Left ventricle myocardium inferior (tissue), 1 donor: ENCODE measurements around the gene DHX15. TPM values are rescaled to one million over a fixed set of nuclear protein-coding genes. Genes with fewer than 3 reads are reported as not detected.

Experiments
- DNase-seq: peaks from one replicate; pipeline ENCODE4 v3.0.0-alpha.2; 2020
- H3K27ac ChIP-seq: fragments of 200-600 bp; replicated peaks from 2 replicates; pipeline ENCODE4 v1.8.0; 2021
- H3K27me3 ChIP-seq: fragments of 200-600 bp; 2 replicates; pipeline ENCODE4 v1.8.0; 2021; ENCODE audit warnings: low read depth
- H3K36me3 ChIP-seq: fragments of 200-600 bp; 2 replicates; pipeline ENCODE4 v1.8.0; 2021
- H3K4me1 ChIP-seq: fragments of 200-600 bp; 2 replicates; pipeline ENCODE4 v1.8.0; 2021
- H3K4me3 ChIP-seq: fragments of 200-600 bp; 2 replicates; pipeline ENCODE4 v1.8.0; 2021; ENCODE audit warnings: mild to moderate bottlenecking, moderate library complexity
- H3K9me3 ChIP-seq: fragments of 200-600 bp; replicated peaks from 2 replicates; pipeline ENCODE4 v1.8.0; 2021
- intact Hi-C: fragments of 100-400 bp; cut with micrococcal nuclease; formaldehyde crosslinking; loops from one replicate; pipeline ENCODE4 v1.11.0; 2022
- microRNA-seq: library from miRNA; unstranded; fragments of <30 nt; microRNA quantifications from one replicate; pipeline ENCODE4 v1.2.0, GENCODE V29; 2020
- total RNA-seq: library from RNA; stranded (reverse); fragmentation: NEBNext Ultra II Directional; extraction: Animal tissue kit (Norgen Biotek cat#: 25700); gene quantifications from one replicate; pipeline ENCODE4 v1.2.1, GENCODE V29; 2021
- TF ChIP-seq, protein P1 (sequence below): fragments of 200-600 bp; IDR thresholded peaks from 2 replicates; pipeline ENCODE4 v1.8.0; 2021; ENCODE audit warnings: antibody characterized with exemption, mild to moderate bottlenecking, borderline replicate concordance
- donor health status: DM: no; HTN: yes; CAD: no; lungs with severe emphysema.

The DHX15 gene
- total RNA-seq, 1 donor from 2014 or later, result 50.7 TPM

GRCh38 chr4:24495388-24495787 is 89.0 kb downstream of the DHX15 start:
- no peak overlapping the region for H3K27ac ChIP-seq
- TF ChIP-seq, protein P1, sequence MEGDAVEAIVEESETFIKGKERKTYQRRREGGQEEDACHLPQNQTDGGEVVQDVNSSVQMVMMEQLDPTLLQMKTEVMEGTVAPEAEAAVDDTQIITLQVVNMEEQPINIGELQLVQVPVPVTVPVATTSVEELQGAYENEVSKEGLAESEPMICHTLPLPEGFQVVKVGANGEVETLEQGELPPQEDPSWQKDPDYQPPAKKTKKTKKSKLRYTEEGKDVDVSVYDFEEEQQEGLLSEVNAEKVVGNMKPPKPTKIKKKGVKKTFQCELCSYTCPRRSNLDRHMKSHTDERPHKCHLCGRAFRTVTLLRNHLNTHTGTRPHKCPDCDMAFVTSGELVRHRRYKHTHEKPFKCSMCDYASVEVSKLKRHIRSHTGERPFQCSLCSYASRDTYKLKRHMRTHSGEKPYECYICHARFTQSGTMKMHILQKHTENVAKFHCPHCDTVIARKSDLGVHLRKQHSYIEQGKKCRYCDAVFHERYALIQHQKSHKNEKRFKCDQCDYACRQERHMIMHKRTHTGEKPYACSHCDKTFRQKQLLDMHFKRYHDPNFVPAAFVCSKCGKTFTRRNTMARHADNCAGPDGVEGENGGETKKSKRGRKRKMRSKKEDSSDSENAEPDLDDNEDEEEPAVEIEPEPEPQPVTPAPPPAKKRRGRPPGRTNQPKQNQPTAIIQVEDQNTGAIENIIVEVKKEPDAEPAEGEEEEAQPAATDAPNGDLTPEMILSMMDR, result no peak
- H3K27me3 ChIP-seq, result peaks cover 2% of the 10 kb centered on the region
- H3K4me3 ChIP-seq, result no peak overlapping the region
- peaks cover 5% of the 10 kb centered on the region for H3K9me3 ChIP-seq
- no peak for DNase-seq
- H3K36me3 ChIP-seq, result no peaks in the 10 kb centered on the region
- intact Hi-C loops, result loop anchor here (10.0 kb wide), 2 partner anchors 169 to 199 kb away; no protein-coding TSS in a partner anchor
- H3K4me1 ChIP-seq, result no peaks in the 10 kb centered on the region

DNA sequence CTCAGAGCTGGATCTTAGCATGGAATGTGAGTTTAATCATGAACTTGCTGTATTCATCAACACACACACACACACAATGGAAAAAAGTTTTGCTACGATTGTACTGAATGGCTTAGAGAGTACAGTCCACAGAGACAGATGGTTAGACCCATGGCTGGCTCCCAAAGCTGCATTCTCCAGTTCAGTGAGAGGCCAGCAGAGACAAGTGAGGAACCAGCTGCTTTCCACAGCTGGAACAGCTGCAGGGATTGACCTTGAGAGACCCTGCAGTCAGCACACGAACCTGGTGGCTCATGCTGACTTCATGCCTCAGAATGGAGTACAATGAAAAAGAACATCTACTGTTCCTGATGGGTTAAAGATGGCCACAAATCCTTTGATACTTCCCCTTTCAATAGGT is 94.5 kb downstream of the DHX15 start:
- peak; percentile 65 for DNase-seq

GRCh38 chr4:24488399-24489164 is 95.8 kb downstream of the DHX15 start:
- TF ChIP-seq, protein P1, result peak; percentile 90
- intact Hi-C loops, result no loop called here
- H3K9me3 ChIP-seq, result no peaks in the 10 kb centered on the region
- H3K4me1 ChIP-seq, result no peaks in the 10 kb centered on the region
- peaks cover 2% of the 10 kb centered on the region for H3K27me3 ChIP-seq
- H3K36me3 ChIP-seq, result no peaks in the 10 kb centered on the region
- peak; percentile 76 for DNase-seq
- H3K4me3 ChIP-seq, result no peak overlapping the region
- H3K27ac ChIP-seq, result no peak overlapping the region

More for the DNA sequence above, 94.5 kb downstream of the DHX15 start:
- Histone ChIP-seq H3K4me3 (no peak overlapping the region), H3K9me3 (peaks cover 5% of the 10 kb centered on the region), H3K36me3 (no peaks in the 10 kb centered on the region), H3K4me1 (no peaks in the 10 kb centered on the region), H3K27ac (peak overlapping the region; percentile 27), H3K27me3 (peaks cover 2% of the 10 kb centered on the region)
- TF ChIP-seq, protein P1, result no peak
- intact Hi-C loops, result loop anchor here (10.0 kb wide), 2 partner anchors 175 to 205 kb away; no protein-coding TSS in a partner anchor

DNA sequence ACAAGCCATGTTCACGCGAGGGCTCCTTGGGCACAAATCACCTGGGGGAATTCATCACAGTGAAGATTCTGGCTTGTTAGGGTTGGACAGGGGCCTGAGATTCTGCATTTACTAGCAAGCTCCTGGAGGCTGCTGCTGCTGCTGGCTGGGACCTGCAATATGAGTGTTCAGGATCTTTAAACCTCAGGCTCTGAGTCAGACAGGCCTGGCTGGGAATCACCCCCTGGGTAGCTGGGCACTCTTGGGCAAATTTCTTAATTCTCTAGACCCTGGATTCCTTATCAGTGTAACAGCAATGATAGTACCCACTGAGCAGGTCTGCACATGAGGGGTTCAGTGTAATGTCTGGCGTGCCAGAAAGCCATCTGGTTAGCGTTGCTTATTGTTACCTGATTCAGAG is 101.5 kb downstream of the DHX15 start:
- H3K27me3 ChIP-seq, result peaks cover 13% of the 10 kb centered on the region
- TF ChIP-seq, protein P1, result no peak
- DNase-seq, result no peak
- no peak overlapping the region for H3K27ac ChIP-seq
- no peak overlapping the region for H3K4me3 ChIP-seq
- no peaks in the 10 kb centered on the region for H3K36me3 ChIP-seq
- H3K9me3 ChIP-seq, result no peaks in the 10 kb centered on the region
- H3K4me1 ChIP-seq, result no peaks in the 10 kb centered on the region
- intact Hi-C loops, result no loop called here

- H3K27me3 ChIP-seq, result peaks cover 27% of the 10 kb centered on the region
- H3K9me3 ChIP-seq, result no peaks in the 10 kb centered on the region
- no peak overlapping the region for H3K4me3 ChIP-seq
- H3K36me3 ChIP-seq, result no peaks in the 10 kb centered on the region
- DNase-seq, result peak; percentile 51
- H3K27ac ChIP-seq, result peak overlapping the region; percentile 56
- peaks cover 7% of the 10 kb centered on the region for H3K4me1 ChIP-seq
- intact Hi-C loops, result no loop called here
- TF ChIP-seq, protein P1, result no peak
These were observed 106.4 kb downstream of the DHX15 start for GRCh38 chr4:24477919-24478318.

Small RNA genes lying within 50 kb of the gene (microRNA-seq; reads per million reads assigned to microRNA genes)
- gene MIR573, result not detected

Other genes starting within 250 kb of the DHX15 start
- 64.2 TPM for gene SOD3, start 211.0 kb upstream of the DHX15 start, total RNA-seq